K562 (cell line): ENCODE measurements around the gene TCEANC2.

Experiments used
- ESRRA ChIP-seq: fragments of 450-650 bp; IDR thresholded peaks from 2 replicates; pipeline ENCODE4 v1.6.1; 2014; ENCODE audit warnings: low read depth, mild to moderate bottlenecking, moderate library complexity, borderline replicate concordance
- NR2C2 ChIP-seq, 2 experiments: fragments of 200-800 bp in 1 of 2; sonication (Bioruptor generic) in 1 of 2; sonication (generic) in 1 of 2; formaldehyde crosslinking in 1 of 2; IDR thresholded peaks; 2 replicates each; pipeline versions ENCODE4 v1.6.1 to v1.8.0; 2016 to 2022; ENCODE audit warnings: mild to moderate bottlenecking in 1 of 2, missing compliant biosample characterization in 1 of 2, missing genetic modification characterization in 1 of 2, missing genetic modification reagents in 1 of 2
- STAT5A ChIP-seq: IDR thresholded peaks from 2 replicates; pipeline ENCODE4 v1.6.1; 2012; ENCODE audit warnings: low read length, inconsistent platforms, borderline replicate concordance
- USF2 ChIP-seq: sonication (generic); formaldehyde crosslinking; IDR thresholded peaks from 2 replicates; pipeline ENCODE4 v1.5.0; 2020; ENCODE audit warnings: missing genetic modification reagents
- ZBTB33 ChIP-seq: sonication (generic); formaldehyde crosslinking; IDR thresholded peaks from 2 replicates; pipeline ENCODE4 v1.8.1; 2023; ENCODE audit warnings: mild to moderate bottlenecking, missing genetic modification reagents
- TF ChIP-seq, protein P1 (sequence below), 3 experiments: IDR thresholded peaks in 2 of 3; conservative IDR thresholded peaks in 1 of 3; 2 replicates each; pipeline ENCODE4 v1.5.1; 2011 to 2012; ENCODE audit warnings: low read length in 3 of 3, mild to moderate bottlenecking in 3 of 3, control low read depth in 2 of 3, improper control_type of control experiment in 1 of 3, inconsistent platforms in 1 of 3, low read depth in 1 of 3, mixed read lengths in 1 of 3, moderate library complexity in 1 of 3; ENCODE audit not compliant: insufficient read depth in 2 of 3

DNA sequence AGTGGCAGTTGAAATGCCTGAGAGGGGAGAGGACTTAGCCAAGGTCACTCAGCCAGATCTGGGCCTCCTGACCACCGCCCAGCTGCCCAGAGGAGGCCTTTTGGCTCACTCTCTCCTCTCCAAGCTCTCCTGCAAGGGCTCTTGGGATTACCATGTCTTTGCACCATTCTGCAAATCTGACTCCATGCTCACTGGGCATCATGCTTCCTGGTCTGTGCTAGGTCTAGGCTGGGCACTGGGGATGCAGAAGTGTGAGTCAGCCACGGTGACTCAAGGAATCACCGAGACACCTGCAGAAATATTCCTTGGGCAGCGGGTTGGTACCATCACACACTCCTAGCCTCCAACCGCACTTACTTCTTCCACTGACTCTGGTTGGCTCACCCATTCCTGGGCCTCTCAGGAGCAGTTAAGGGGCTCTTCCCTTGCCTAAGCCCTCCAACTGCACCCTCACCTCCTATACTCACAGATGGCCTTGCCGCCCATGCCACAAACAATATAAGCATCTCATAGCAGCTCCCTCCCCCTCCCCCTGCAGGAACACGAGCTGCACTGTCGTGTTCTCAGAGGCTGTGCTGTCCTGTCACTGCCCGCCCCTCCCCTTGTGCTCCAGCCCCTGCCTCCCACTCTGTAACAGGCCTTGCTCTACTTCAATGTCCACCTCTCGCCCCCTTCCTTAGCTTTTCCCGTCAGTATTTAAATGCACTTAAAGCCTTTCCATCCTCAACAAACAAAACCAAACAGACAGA lies 64.6 kb downstream of the TCEANC2 start:
- TF ChIP-seq ESRRA (no peak), USF2 (CRISPR knock-in tag) (no peak), NR2C2 (CRISPR knock-in tag; IDR thresholded peaks at IDR 0.05) (no peak), NR2C2 (tag; IDR thresholded peaks at IDR 0.05) (no peak), STAT5A (no peak), ZBTB33 (CRISPR knock-in tag) (no peak)
- TF ChIP-seq, protein P1, sequence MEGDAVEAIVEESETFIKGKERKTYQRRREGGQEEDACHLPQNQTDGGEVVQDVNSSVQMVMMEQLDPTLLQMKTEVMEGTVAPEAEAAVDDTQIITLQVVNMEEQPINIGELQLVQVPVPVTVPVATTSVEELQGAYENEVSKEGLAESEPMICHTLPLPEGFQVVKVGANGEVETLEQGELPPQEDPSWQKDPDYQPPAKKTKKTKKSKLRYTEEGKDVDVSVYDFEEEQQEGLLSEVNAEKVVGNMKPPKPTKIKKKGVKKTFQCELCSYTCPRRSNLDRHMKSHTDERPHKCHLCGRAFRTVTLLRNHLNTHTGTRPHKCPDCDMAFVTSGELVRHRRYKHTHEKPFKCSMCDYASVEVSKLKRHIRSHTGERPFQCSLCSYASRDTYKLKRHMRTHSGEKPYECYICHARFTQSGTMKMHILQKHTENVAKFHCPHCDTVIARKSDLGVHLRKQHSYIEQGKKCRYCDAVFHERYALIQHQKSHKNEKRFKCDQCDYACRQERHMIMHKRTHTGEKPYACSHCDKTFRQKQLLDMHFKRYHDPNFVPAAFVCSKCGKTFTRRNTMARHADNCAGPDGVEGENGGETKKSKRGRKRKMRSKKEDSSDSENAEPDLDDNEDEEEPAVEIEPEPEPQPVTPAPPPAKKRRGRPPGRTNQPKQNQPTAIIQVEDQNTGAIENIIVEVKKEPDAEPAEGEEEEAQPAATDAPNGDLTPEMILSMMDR (IDR thresholded peaks at IDR 0.05 in 2 of 3, conservative IDR thresholded peaks at IDR 0.05 in 1 of 3; ENCODE audit: insufficient read depth in 2 of 3, low read depth in 1 of 3, low read length in 3 of 3) = no peak
